IMR-90 (cell line): ENCODE data around the gene EIF5A.

Experiments used
- BHLHE40 ChIP-seq: fragments of 150-350 bp; IDR thresholded peaks from 2 replicates; pipeline ENCODE4 v1.6.1; 2016; ENCODE audit warnings: mild to moderate bottlenecking, low read depth, low read length
- CEBPB ChIP-seq: IDR thresholded peaks from 2 replicates; pipeline ENCODE4 v1.6.1; 2012; ENCODE audit warnings: low read depth, low read length, improper control_type of control experiment
- CHD1 ChIP-seq: IDR thresholded peaks from 2 replicates; pipeline ENCODE4 v1.6.1; 2012; ENCODE audit warnings: low read depth, low read length, improper control_type of control experiment
- MAFK ChIP-seq: IDR thresholded peaks from 2 replicates; pipeline ENCODE4 v1.6.1; 2012; ENCODE audit warnings: low read depth, low read length, improper control_type of control experiment
- MAZ ChIP-seq: IDR thresholded peaks from 2 replicates; pipeline ENCODE4 v1.6.1; 2012; ENCODE audit warnings: low read depth, mild to moderate bottlenecking, low read length, improper control_type of control experiment, moderate library complexity, borderline replicate concordance
- NFE2L2 ChIP-seq: fragments of 150-350 bp; IDR thresholded peaks from 2 replicates; pipeline ENCODE4 v1.6.1; 2016; ENCODE audit warnings: low read depth, mild to moderate bottlenecking, low read length
- POLR2A ChIP-seq: IDR thresholded peaks from 2 replicates; pipeline ENCODE4 v1.6.1; 2012; ENCODE audit warnings: mild to moderate bottlenecking, low read depth, low read length
- RAD21 ChIP-seq: IDR thresholded peaks from 2 replicates; pipeline ENCODE4 v1.6.1; 2012; ENCODE audit warnings: low read length, improper control_type of control experiment
- RCOR1 ChIP-seq: IDR thresholded peaks from 2 replicates; pipeline ENCODE4 v1.6.1; 2012; ENCODE audit warnings: mild to moderate bottlenecking, low read length, improper control_type of control experiment; ENCODE audit not compliant: insufficient replicate concordance
- RFX5 ChIP-seq: IDR thresholded peaks from 2 replicates; pipeline ENCODE4 v1.8.0; 2012; ENCODE audit warnings: low read depth, mild to moderate bottlenecking, low read length, moderate library complexity
- SMC3 ChIP-seq: fragments of 150-350 bp; IDR thresholded peaks from 2 replicates; pipeline ENCODE4 v1.6.1; 2016; ENCODE audit warnings: low read depth, mild to moderate bottlenecking, antibody characterized with exemption, low read length, moderate library complexity
- TF ChIP-seq, protein P1 (sequence below): conservative IDR thresholded peaks from 2 replicates; pipeline ENCODE4 v1.5.1; 2012; ENCODE audit warnings: mild to moderate bottlenecking, low read depth, low read length, improper control_type of control experiment
- TF ChIP-seq, protein P2 (sequence below): fragments of 150-350 bp; IDR thresholded peaks from 2 replicates; pipeline ENCODE4 v1.6.1; 2017; ENCODE audit warnings: mild to moderate bottlenecking, antibody characterized with exemption, low read length, low read depth
- TF ChIP-seq, protein P3 (sequence below): fragments of 150-350 bp; IDR thresholded peaks from 2 replicates; pipeline ENCODE4 v1.6.1; 2016; ENCODE audit warnings: low read depth, mild to moderate bottlenecking, low read length, moderate library complexity, borderline replicate concordance

DNA sequence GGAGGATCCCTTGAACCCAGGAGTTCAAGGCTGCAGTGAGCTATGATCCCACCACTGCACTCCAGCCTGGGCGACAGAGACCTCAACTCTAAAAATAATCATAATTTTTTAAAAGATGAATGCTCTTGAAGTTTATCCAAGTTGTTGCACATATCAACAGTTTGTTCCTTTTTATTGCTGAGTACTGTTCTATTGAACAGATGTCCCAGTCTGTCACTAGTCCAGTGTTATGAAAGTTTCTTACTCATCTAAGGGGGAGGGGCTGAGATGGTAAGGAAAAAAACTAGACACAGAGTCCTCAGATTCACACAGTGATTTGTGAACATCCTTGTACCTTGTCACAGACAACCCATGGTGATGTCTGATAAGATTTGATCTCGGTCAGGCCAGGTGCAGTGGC is 32.8 kb downstream of the EIF5A start:
- TF ChIP-seq, protein P1, sequence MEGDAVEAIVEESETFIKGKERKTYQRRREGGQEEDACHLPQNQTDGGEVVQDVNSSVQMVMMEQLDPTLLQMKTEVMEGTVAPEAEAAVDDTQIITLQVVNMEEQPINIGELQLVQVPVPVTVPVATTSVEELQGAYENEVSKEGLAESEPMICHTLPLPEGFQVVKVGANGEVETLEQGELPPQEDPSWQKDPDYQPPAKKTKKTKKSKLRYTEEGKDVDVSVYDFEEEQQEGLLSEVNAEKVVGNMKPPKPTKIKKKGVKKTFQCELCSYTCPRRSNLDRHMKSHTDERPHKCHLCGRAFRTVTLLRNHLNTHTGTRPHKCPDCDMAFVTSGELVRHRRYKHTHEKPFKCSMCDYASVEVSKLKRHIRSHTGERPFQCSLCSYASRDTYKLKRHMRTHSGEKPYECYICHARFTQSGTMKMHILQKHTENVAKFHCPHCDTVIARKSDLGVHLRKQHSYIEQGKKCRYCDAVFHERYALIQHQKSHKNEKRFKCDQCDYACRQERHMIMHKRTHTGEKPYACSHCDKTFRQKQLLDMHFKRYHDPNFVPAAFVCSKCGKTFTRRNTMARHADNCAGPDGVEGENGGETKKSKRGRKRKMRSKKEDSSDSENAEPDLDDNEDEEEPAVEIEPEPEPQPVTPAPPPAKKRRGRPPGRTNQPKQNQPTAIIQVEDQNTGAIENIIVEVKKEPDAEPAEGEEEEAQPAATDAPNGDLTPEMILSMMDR = no peak
- TF ChIP-seq POLR2A = no peak
- no peak for TF ChIP-seq RAD21
- TF ChIP-seq MAFK = no peak
- no peak for TF ChIP-seq RFX5
- TF ChIP-seq RCOR1 = no peak
- TF ChIP-seq BHLHE40 = no peak
- no peak for TF ChIP-seq NFE2L2
- TF ChIP-seq CHD1 = no peak
- TF ChIP-seq, protein P2, sequence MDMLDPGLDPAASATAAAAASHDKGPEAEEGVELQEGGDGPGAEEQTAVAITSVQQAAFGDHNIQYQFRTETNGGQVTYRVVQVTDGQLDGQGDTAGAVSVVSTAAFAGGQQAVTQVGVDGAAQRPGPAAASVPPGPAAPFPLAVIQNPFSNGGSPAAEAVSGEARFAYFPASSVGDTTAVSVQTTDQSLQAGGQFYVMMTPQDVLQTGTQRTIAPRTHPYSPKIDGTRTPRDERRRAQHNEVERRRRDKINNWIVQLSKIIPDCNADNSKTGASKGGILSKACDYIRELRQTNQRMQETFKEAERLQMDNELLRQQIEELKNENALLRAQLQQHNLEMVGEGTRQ = no peak
- no peak for TF ChIP-seq CEBPB
- TF ChIP-seq SMC3 = no peak
- no peak for TF ChIP-seq MAZ
- TF ChIP-seq, protein P3, sequence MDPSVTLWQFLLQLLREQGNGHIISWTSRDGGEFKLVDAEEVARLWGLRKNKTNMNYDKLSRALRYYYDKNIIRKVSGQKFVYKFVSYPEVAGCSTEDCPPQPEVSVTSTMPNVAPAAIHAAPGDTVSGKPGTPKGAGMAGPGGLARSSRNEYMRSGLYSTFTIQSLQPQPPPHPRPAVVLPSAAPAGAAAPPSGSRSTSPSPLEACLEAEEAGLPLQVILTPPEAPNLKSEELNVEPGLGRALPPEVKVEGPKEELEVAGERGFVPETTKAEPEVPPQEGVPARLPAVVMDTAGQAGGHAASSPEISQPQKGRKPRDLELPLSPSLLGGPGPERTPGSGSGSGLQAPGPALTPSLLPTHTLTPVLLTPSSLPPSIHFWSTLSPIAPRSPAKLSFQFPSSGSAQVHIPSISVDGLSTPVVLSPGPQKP = no peak
